GM18951 (cell line): ENCODE data around the gene ABCB11.
"Not testable (repeated sequence)": the region's sequence is repeated elsewhere in the genome, so short reads cannot be mapped to it uniquely, and the experiment has no call there.

ENCODE experiments used
- POLR2A ChIP-seq: IDR thresholded peaks from 4 replicates; pipeline ENCODE4 v1.6.1; 2011; ENCODE audit warnings: mild to moderate bottlenecking; ENCODE audit not compliant: insufficient read length, insufficient read depth; ENCODE audit errors: extremely low read depth
- in situ Hi-C: fragments of 300-500 bp; cut with MboI; formaldehyde crosslinking; loops from one replicate; pipeline ENCODE4 v1.12.0; 2022; ENCODE audit warnings: low sequenced_read_pairs, mixed read lengths, inconsistent platforms; ENCODE audit not compliant: unreplicated experiment

The ABCB11 gene

DNA sequence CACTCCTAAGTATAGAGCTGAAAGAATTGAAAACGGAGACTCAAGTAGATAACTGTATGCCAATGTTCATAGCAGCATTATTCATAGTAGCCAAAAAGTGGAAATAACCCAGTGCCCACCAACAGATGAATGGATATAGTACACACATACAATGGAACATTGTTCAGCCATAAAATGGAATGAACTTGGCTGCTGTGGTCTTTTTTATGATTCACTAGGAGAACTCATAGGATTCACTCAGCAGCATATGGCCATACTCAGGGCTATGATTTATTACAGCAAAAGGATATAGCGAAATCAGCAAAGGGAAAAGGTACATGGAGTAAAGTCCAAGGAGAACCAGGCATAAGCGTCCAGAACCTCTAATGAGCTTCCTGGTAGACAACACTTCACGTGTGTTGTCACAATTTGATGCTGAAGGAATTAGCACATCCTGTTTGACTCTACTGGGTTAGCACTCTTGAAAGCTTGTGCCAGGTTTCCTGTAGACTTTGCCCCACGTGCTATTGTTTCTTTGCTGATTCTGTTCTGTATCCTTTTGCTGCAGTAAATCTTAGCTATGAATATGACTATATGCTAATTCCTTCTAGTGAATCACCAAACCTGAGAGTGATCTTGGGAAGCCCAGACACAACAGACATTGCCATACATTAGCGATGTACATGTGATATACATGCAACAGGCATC is 156.6 kb downstream of the ABCB11 start:
- no peak for TF ChIP-seq POLR2A
- in situ Hi-C loops, result no loop called here

DNA sequence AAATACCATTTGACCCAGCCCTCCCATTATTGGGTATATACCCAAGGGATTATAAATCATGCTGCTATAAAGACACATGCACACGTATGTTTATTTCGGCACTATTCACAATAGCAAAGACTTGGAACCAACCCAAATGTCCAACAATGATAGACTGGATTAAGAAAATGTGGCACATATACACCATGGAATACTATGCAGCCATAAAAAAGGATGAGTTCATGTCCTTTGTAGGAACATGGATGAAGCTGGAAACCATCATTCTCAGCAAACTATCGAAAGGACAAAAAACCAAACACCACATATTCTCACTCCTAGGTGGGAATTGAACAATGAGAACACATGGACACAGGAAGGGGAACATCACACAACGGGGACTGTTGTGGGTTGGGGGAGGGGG is 160.3 kb downstream of the ABCB11 start:
- in situ Hi-C loops, result not testable (repeated sequence)
